D341Med (cell line): Measurements from ENCODE around the gene PRAMEF1.
"Not testable (repeated sequence)": the region's sequence is repeated elsewhere in the genome, so short reads cannot be mapped to it uniquely, and the experiment has no call there.

Experiments
- DNase-seq: peaks from one replicate; pipeline ENCODE4 v3.0.0; 2012; ENCODE audit warnings: low spot score

Gene PRAMEF1

DNA sequence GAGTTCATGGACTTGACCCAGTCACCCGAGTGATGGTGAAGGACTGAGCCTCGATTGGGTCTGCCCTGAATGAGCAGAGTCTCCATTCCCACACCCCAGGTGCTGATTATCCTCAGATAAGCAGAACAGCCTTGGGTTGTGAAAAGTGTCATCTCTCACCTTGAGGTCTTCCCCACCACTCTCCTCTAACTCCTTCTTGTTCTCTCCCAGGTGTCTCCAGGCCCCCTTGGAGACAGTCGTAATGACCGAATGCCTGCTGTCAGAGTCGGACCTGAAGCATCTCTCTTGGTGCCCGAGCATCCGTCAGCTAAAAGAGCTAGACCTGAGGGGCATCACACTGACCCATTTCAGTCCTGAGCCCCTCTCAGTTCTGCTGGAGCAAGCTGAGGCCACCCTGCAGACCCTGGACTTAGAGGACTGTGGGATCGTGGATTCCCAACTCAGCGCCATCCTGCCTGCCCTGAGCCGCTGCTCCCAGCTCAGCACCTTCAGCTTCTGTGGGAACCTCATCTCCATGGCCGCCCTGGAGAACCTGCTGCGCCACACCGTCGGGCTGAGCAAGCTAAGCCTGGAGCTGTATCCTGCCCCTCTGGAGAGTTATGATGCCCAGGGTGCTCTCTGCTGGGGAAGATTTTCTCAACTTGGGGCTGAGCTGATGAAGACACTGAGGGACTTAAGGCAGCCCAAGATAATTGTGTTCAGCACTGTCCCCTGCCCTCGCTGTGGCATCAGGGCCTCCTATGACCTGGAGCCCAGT lies 14.2 kb upstream of the PRAMEF1 start:
- no peak for DNase-seq

DNA sequence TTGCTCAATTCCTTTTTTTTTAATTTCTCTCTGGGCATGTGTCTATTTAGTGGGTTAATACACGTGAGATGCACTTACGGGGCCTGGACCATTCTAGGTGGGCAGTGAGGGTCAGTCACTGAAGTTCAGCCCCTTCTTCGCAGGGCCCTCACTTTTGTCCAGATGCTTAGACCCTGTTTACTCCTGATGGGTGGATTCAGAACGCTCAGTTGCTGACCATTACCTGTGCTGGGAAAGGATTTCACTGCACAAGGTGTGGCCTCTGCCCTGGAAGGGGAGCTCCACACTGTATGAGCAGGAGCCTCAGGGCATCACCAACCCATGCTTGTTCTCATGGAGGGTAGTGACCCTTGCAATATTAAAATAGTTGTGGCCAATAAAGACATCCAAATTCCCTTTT lies 13.1 kb upstream of the PRAMEF1 start:
- DNase-seq = no peak

DNA sequence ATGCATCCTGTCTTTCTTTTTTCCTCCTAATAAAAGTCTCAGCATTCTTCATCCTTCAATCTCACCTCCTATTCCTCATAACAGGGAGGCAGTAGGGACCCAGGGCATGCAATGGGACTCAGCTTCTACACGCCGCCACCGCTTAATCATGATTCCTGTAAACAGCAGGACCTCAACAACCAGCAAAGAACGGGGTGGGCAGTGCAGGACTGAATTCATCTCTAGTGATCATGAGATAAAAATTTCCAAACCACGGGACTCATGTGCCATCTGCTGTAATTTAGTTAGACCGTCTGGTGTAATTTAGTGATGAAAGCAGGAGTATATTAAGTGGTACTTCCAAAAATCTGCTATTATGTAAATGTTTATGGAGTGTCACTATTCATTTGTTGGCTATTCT lies 12.3 kb upstream of the PRAMEF1 start:
- DNase-seq = no peak

DNA sequence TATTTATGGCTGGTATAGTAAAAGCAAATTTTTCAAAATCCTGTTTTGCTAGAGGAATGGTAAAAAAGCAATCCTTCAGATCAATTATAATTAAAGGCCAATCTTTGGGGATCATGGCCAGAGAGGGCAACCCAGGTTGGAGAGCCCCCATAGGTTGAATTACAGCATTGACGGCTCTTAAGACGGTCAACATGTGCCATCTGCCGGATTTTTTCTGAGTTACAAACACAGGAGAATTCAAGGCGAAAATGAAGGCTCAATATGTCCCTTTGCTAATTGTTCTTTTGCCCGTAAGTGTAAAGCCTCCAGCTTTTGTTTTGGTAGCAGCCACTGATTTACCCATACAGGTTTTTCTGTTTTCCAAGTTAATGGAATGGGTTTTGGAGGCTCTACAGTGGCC lies 9.7 kb upstream of the PRAMEF1 start:
- not testable (repeated sequence) for DNase-seq

DNA sequence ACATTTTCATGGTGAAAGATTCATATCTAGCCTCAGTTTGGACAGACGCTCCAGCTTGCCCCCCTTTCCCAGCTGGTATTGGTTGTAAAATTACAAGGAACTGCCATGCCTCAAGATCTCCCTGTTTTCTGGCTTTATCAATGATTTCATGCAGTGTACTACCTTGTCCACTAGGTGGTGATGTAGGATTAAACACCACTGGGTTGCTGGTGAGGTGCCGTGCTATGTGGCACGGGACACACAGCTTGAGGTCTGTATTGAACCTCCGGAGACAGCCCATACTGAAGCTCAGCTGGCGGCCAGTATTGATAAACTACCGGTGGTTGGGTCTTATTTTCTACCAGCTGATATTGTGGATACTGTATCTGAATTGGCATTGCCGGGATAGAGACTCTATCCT lies 7.4 kb upstream of the PRAMEF1 start:
- DNase-seq = not testable (repeated sequence)

DNA sequence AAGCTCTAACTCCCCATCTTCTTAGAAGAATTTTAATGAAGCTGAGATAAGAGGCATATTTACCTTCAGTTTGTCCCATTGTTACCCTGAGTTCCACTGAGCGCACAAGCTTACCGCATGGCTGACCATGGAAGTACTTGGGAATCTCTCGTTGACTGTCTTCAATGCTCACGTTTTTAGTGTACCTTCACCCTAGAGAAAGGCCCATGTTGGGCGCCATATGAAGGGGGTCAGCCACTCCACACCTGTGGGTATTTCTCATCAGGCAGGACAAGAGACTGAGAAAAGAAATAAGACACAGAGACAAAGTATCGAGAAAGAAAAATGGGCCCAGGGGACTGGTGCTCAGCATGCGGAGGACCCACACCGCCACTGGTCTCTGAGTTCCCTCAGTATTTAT lies 6.5 kb upstream of the PRAMEF1 start:
- not testable (repeated sequence) for DNase-seq

DNA sequence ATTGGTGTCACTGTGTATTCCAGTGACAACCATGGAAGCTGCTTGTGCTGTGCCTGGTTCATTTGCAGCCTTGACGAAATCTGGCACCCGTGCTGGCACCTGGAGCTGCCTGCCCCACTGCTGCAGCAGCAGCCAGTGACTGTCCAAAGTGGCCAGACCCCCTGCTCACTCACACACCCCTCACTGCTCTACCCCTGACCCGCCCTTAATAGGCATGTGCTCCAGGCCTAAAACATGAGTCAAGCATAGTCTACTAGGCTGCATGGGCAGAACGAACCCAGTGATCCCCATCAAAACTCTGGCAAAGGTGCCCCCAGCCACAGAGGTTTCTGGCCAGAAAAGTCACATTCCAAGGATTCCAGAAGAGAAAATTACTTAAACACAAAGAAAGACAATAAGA lies 7.7 kb downstream of the PRAMEF1 start:
- no peak for DNase-seq

DNA sequence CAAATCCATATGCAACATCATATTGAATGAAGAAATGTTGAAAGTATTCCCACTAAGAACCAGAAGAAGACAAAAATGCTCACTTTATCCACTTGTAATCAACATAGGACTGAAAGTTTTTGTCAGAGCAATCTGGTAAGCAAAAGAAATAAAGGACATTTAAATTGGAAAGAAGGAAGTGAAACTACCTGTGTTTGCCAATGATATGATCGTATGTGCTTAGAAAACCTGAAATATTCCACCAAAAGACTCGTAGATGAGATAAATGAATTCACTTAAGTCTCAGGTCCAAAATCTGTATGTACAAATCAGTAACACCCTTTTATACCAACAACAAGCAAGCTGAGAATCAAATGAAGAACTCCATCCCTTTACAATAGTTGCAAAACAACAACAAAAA lies 8.5 kb downstream of the PRAMEF1 start:
- no peak for DNase-seq

DNA sequence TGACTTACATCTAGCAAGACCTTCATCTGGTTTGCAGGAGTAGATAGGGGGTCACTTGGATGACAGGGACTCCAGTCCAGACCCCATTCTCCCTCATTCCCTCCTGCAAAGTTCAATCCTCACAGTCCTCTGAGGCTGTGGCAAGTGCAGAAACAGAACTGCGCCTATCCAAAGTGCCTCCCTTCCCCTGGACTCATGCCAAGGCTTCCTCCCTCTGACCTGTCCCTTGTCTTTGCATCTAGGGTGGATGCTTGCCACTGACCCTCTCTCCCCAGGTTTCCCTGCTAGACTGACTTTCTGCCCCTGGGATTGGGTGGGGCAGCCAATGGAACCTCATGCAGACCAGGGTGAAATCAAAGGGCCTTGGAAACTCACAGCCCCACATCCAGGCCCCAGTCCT lies 18.7 kb downstream of the PRAMEF1 start:
- no peak for DNase-seq

DNA sequence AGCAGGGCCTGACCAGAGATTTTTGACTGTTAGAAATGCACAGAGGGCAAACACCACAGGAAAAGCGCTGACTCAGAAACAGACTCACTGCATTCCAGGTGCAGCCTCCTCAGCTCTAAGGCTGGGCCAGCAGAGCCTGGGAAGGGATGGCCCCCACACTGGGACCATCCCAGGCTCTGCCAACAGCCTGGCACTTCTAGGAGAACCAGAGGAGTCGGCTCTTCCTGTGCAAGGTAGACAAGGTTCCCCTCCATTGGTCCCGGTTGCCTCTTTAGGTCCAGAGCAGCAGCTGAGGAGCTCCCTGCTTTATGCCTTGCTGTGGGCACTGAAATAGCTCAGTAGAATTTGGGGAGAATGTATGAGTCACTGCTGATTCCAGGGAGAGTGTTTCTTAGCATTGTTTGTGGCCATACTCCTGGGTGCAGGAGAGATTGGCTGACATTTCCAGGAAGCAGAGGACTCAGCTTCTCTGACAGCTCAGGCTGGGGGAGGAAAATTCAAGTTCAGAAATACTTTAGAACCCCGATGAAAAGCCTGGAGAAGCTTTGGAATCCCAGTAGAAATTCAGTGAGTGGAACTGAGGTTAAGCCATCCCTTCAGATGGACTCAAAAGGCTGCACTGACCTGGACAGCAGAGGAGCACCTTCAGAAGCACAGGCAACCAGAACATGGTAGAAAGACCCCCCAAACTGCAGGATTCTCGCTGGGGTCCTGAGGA lies 19.7 kb downstream of the PRAMEF1 start:
- DNase-seq = no peak

DNA sequence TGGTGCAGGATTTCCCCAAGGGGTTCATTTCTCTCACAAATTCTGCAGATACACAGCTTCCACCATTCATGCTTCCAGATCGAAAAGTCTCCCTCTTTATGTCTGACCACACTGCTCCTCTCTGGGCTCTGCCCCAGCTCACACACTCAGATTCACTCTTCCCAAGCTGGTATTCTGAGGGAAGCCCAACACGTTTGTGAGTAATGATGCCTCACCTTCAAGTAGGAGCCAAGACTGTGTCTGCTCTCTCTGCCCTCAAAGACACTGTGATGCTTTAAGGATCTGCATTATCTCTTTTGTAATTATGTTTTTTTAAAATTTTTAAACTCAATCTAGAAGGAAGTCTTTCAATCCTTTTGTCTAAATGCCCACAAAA lies 20.2 kb downstream of the PRAMEF1 start:
- no peak for DNase-seq

DNA sequence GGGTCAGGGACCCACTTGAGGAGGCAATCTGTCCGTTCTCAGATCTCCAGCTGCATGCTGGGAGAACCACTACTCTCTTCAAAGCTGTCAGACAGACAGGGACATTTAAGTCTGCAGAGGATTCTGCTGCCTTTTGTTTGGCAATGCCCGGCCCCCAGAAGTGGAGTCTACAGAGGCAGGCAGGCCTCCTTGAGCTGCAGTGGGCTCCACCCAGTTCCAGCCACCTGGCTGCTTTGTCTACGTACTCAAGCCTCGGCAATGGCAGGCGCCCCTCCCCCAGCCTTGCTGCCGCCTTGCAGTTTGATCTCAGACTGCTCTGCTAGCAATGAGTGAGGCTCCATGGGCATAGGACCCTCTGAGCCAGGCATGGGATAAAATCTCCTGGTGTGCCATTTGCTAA lies 27.9 kb downstream of the PRAMEF1 start:
- DNase-seq = not testable (repeated sequence)

DNA sequence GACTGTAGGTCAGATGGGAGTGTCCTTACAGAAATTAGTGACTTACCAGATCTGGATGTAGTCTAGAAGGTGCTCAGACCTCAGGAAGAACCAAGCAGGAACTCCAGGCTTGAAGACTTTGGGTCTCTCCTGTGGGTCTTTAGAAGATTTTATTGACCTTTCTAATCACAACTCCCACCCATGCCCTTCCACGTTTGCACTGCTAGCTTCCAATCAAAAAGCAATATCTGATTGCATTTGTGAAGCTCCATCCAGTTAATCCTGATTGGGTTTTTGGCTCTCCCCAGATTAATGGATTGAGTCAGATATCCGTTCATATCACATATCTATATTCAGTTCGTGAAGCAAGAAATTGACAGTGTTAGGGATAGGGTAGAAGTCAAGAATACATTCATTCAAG lies 40.1 kb downstream of the PRAMEF1 start, which contains the start of gene PRAMEF11:
Gene PRAMEF11, minus strand, starts transcription at position 101 of the 400 bp plus-strand sequence. CDS start 2,621 bp downstream, outside the sequence.
- DNase-seq = not testable (repeated sequence)

DNA sequence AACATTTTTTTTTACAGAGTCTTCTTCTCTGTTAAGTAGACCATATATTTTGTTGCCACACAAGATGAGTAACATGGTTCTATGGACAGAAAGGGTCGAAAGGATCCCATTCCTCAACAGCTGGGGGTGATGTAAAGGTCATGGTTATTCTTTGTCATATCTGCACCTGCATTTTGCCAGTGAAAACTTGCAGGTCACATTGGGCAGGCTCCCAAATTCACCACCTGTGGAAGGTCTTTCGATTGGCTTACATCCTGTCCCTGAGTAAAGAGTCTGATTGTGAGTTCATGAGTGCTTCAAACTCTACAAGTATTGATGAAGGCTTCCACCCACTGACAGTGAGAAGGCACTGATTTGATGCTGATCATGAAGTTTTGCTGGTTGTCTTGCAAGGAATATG lies 42.1 kb downstream of the PRAMEF1 start:
- not testable (repeated sequence) for DNase-seq
